Fibroblast of skin of scalp (primary cell): ENCODE measurements around the gene ELN.
A peak's percentile ranks its signal among the peaks of the same experiment; 100 is the strongest.
"Not testable (repeated sequence)": the region's sequence is repeated elsewhere in the genome, so short reads cannot be mapped to it uniquely, and the experiment has no call there.

Experiments
- DNase-seq: peaks from one replicate; pipeline ENCODE4 v3.0.0-alpha.2; 2013

Gene ELN

GRCh38 chr7:74044366-74045350 is 16.7 kb downstream of the ELN start:
- no peak for DNase-seq

GRCh38 chr7:74046581-74046980 is 18.6 kb downstream of the ELN start:
- not testable (repeated sequence) for DNase-seq

GRCh38 chr7:74047804-74048380 is 19.9 kb downstream of the ELN start:
- no peak for DNase-seq

- no peak for DNase-seq
Measured at GRCh38 chr7:74048999-74049599, 21.1 kb downstream of the ELN start.

GRCh38 chr7:74049997-74050798 is 22.2 kb downstream of the ELN start:
- no peak for DNase-seq

- DNase-seq = peak; percentile 55
Measured at GRCh38 chr7:74051193-74051592, 23.2 kb downstream of the ELN start.

- no peak for DNase-seq
Measured at GRCh38 chr7:74051629-74052410, 23.8 kb downstream of the ELN start.

GRCh38 chr7:74052628-74053027 is 24.7 kb downstream of the ELN start:
- no peak for DNase-seq

- DNase-seq = no peak
Measured at GRCh38 chr7:74053589-74054186, 25.7 kb downstream of the ELN start.

- DNase-seq = no peak
Measured at GRCh38 chr7:74056096-74056915, 28.3 kb downstream of the ELN start.

- DNase-seq = no peak
Measured at GRCh38 chr7:74057216-74057925, 29.4 kb downstream of the ELN start.

- DNase-seq = no peak
Measured at GRCh38 chr7:74057987-74058386, 30.0 kb downstream of the ELN start.

GRCh38 chr7:74058486-74058885 is 30.5 kb downstream of the ELN start:
- no peak for DNase-seq

- DNase-seq = no peak
Measured at GRCh38 chr7:74059037-74059436, 31.1 kb downstream of the ELN start.

GRCh38 chr7:74059681-74060588 is 32.0 kb downstream of the ELN start:
- no peak for DNase-seq

GRCh38 chr7:74061840-74062539 is 34.0 kb downstream of the ELN start:
- DNase-seq = peak; percentile 91

- no peak for DNase-seq
Measured at GRCh38 chr7:74063223-74063641, 35.3 kb downstream of the ELN start.

- no peak for DNase-seq
Measured at GRCh38 chr7:74063646-74064045, 35.7 kb downstream of the ELN start.
